ENCODE measurements around the gene NKTR. TPM values are rescaled to one million over a fixed set of nuclear protein-coding genes. Genes with fewer than 3 reads are reported as not detected.
A peak's percentile ranks its signal among the peaks of the same experiment; 100 is the strongest.

Gene NKTR
- total and polyA plus RNA-seq, 2 experiments from 2014 or later = 81.3 to 117 TPM

- TF ChIP-seq CTCF (conservative IDR thresholded peaks at IDR 0.05; ENCODE audit: low read depth in 2 of 2) (no peak), REST (IDR thresholded peaks at IDR 0.05; ENCODE audit: unreplicated experiment) (no peak), ETS1 (IDR thresholded peaks at IDR 0.05) (no peak), CREB1 (CRISPR knock-in tag; IDR thresholded peaks at IDR 0.05; ENCODE audit: low read depth) (no peak), ZNF331 (CRISPR knock-in tag; IDR thresholded peaks at IDR 0.05; ENCODE audit: low read depth) (no peak)
Measured at GRCh38 chr3:42649783-42650182, 49.3 kb downstream of the NKTR start (continued).

GRCh38 chr3:42651248-42652091, 51.0 kb downstream of the NKTR start:
- H3K27me3 Mint-ChIP-seq (ENCODE audit: insufficient read depth, low read depth, poor library complexity) = peaks cover 14% of the 10 kb centered on the region
- H3K27ac Mint-ChIP-seq = peak overlapping the region; percentile 36; the same call in 1 of the 2 replicates
- Histone ChIP-seq H3K4me3 (no peak overlapping the region), H3K9me2 (ENCODE audit: insufficient read depth) (no peaks in the 10 kb centered on the region), H3K27me3 (ENCODE audit: insufficient read depth) (no peaks in the 10 kb centered on the region), H3K36me3 (ENCODE audit: insufficient read depth) (no peaks in the 10 kb centered on the region), H2AFZ (no peak overlapping the region), H4K20me1 (replicated peaks; ENCODE audit: insufficient read depth) (no peaks in the 10 kb centered on the region; the same call in 1 of the 2 replicates), H3K4me2 (0 out of 2 replicates have a peak overlapping the region, but pooled peaks have one; percentile 90), H3K4me1 (ENCODE audit: insufficient read depth) (peaks cover 31% of the 10 kb centered on the region), H3K79me2 (replicated peaks; ENCODE audit: insufficient read depth) (no peaks in the 10 kb centered on the region), H3K27ac (ENCODE audit: low read depth) (0 out of 2 replicates have a peak overlapping the region, but pooled peaks have one; percentile 39), H3F3A (replicated peaks; ENCODE audit: low read depth) (no peaks in the 10 kb centered on the region)
- DNase-seq (ENCODE audit: low spot score) (no peak), ATAC-seq (no peak)
- TF ChIP-seq STAT1 (IDR thresholded peaks at IDR 0.05; ENCODE audit: unreplicated experiment) (no peak), ZNF462 (CRISPR knock-in tag; IDR thresholded peaks at IDR 0.05) (no peak)
- peaks cover 57% of the 10 kb centered on the region for H3K4me1 Mint-ChIP-seq
- H3K4me3 Mint-ChIP-seq = peak overlapping the region; percentile 7; the same call in 1 of the 3 replicates
- peaks cover 26% of the 10 kb centered on the region for H3K36me3 Mint-ChIP-seq (ENCODE audit: low read depth)
- no peaks in the 10 kb centered on the region; the same call in 2 of the 3 replicates for H3K9me3 Mint-ChIP-seq

All from GM23338 (cell line).